ENCODE results near the gene UBE2J1.

The UBE2J1 gene

GRCh38 chr6:89321131-89321970 lies 31.2 kb downstream of the UBE2J1 start:
- no peaks in the 10 kb centered on the region for H3K9me3 ChIP-seq
- DNase-seq: no peak
- H3K36me3 ChIP-seq: peaks cover 0 to 19% (median 5%) of the 10 kb centered on the region in 3 donors
- no peak overlapping the region for H3K27ac ChIP-seq
- H3K27me3 ChIP-seq: no peaks in the 10 kb centered on the region
- TF ChIP-seq, protein P1, sequence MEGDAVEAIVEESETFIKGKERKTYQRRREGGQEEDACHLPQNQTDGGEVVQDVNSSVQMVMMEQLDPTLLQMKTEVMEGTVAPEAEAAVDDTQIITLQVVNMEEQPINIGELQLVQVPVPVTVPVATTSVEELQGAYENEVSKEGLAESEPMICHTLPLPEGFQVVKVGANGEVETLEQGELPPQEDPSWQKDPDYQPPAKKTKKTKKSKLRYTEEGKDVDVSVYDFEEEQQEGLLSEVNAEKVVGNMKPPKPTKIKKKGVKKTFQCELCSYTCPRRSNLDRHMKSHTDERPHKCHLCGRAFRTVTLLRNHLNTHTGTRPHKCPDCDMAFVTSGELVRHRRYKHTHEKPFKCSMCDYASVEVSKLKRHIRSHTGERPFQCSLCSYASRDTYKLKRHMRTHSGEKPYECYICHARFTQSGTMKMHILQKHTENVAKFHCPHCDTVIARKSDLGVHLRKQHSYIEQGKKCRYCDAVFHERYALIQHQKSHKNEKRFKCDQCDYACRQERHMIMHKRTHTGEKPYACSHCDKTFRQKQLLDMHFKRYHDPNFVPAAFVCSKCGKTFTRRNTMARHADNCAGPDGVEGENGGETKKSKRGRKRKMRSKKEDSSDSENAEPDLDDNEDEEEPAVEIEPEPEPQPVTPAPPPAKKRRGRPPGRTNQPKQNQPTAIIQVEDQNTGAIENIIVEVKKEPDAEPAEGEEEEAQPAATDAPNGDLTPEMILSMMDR (IDR thresholded peaks at IDR 0.05): no peak
- intact Hi-C loops (cut with DNase I; ENCODE audit: low total_unique reads): no loop called here
- H3K4me3 ChIP-seq: no peak overlapping the region
- H3K4me1 ChIP-seq: peaks cover 0 to 8% (median 0%) of the 10 kb centered on the region in 4 donors

- Histone ChIP-seq H3K27me3 (no peaks in the 10 kb centered on the region), H3K27ac (no peak overlapping the region), H3K4me1 (peaks cover 0 to 8% (median 0%) of the 10 kb centered on the region in 4 donors), H3K9me3 (no peaks in the 10 kb centered on the region), H3K4me3 (no peak overlapping the region), H3K36me3 (peaks cover 0 to 14% (median 2%) of the 10 kb centered on the region in 3 donors)
- intact Hi-C loops (cut with DNase I; ENCODE audit: low total_unique reads): no loop called here
- no peak for DNase-seq
- TF ChIP-seq, protein P1 (IDR thresholded peaks at IDR 0.05): no peak
These were observed 32.4 kb downstream of the UBE2J1 start for GRCh38 chr6:89320012-89320559.

DNA sequence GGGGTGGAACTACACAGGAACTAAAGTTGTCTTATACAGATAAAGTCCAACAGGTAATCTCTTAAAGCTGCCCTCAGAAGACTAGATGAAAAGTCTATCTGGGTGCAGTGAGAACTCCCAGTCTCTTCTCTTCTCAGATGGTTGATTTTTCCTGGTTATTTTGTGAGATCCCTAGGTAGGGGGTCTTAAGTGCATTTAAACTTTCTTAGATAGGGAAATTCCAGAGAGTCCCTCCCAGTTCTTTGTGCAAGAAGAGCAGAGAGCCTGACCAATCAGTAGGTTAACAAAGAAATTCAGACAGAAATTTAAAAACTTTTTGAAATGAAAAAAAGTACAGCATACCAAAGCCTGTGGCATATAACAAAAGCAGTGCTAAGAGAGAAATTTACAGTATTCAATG lies 35.5 kb downstream of the UBE2J1 start:
- Histone ChIP-seq H3K4me1 (peaks cover 0 to 23% (median 15%) of the 10 kb centered on the region in 4 donors), H3K36me3 (peaks cover 0 to 14% (median 8%) of the 10 kb centered on the region in 3 donors), H3K27me3 (no peaks in the 10 kb centered on the region), H3K27ac (no peak overlapping the region), H3K4me3 (no peak overlapping the region), H3K9me3 (no peaks in the 10 kb centered on the region)
- TF ChIP-seq, protein P1 (IDR thresholded peaks at IDR 0.05): no peak
- intact Hi-C loops (cut with DNase I; ENCODE audit: low total_unique reads): no loop called here
- no peak for DNase-seq

GRCh38 chr6:89315249-89315885 lies 37.2 kb downstream of the UBE2J1 start, which contains the start of gene GABRR2:
GABRR2 (minus strand) TSS chr6:89315299; CDS start chr6:89315165, 134 bp downstream.
- no peak within 1 kb of the TSS for H3K27ac ChIP-seq
- TF ChIP-seq, protein P1 (IDR thresholded peaks at IDR 0.05): no peak

GRCh38 chr6:89314692-89315091 lies 37.8 kb downstream of the UBE2J1 start:
- no peak overlapping the region for H3K4me3 ChIP-seq
- no peak for DNase-seq
- TF ChIP-seq, protein P1 (IDR thresholded peaks at IDR 0.05): no peak
- H3K4me1 ChIP-seq: peaks cover 0 to 32% (median 23%) of the 10 kb centered on the region in 4 donors
- intact Hi-C loops (cut with DNase I; ENCODE audit: low total_unique reads): no loop called here
- no peaks in the 10 kb centered on the region for H3K27me3 ChIP-seq
- H3K36me3 ChIP-seq: peaks cover 0 to 8% (median under 1%) of the 10 kb centered on the region in 3 donors
- no peaks in the 10 kb centered on the region for H3K9me3 ChIP-seq
- no peak overlapping the region for H3K27ac ChIP-seq

More at GRCh38 chr6:89315249-89315885, 37.2 kb downstream of the UBE2J1 start, which contains the start of gene GABRR2:
- Histone ChIP-seq H3K4me1 (peaks cover 0 to 32% (median 23%) of the 10 kb centered on the region in 4 donors), H3K9me3 (no peaks in the 10 kb centered on the region), H3K4me3 (no peak within 1 kb of the TSS), H3K36me3 (peaks cover 0 to 8% (median 6%) of the 10 kb centered on the region in 3 donors), H3K27me3 (no peaks in the 10 kb centered on the region)
- no peak for DNase-seq
- intact Hi-C loops (cut with DNase I; ENCODE audit: low total_unique reads): no loop called here
